Neural crest cell (in vitro differentiated cells): Measurements from ENCODE around the gene APOC1. TPM values are rescaled to one million over a fixed set of nuclear protein-coding genes. Genes with fewer than 3 reads are reported as not detected.

Experiments used
- DNase-seq: peaks from one replicate; pipeline ENCODE4 v3.0.0; 2021; ENCODE audit warnings: low read depth, mixed read lengths, low spot score
- H3K27ac Mint-ChIP-seq: one replicate; pipeline ENCODE4 v1.8.0; 2021; ENCODE audit warnings: mild to moderate bottlenecking, mixed read lengths; ENCODE audit not compliant: unreplicated experiment
- H3K27me3 Mint-ChIP-seq: 2 replicates; pipeline ENCODE4 v1.8.0; 2021; ENCODE audit warnings: low read depth, mild to moderate bottlenecking, mixed read lengths
- H3K36me3 Mint-ChIP-seq: 2 replicates; pipeline ENCODE4 v1.8.0; 2021; ENCODE audit warnings: low read depth, mild to moderate bottlenecking, mixed read lengths
- H3K4me1 Mint-ChIP-seq: 2 replicates; pipeline ENCODE4 v1.8.0; 2021; ENCODE audit warnings: mixed read lengths
- H3K4me3 Mint-ChIP-seq: one replicate; pipeline ENCODE4 v1.8.0; 2021; ENCODE audit warnings: mild to moderate bottlenecking, mixed read lengths
- H3K9me3 Mint-ChIP-seq: 2 replicates; pipeline ENCODE4 v1.8.0; 2021; ENCODE audit warnings: mixed read lengths
- total RNA-seq: library from RNA; stranded (reverse); gene quantifications from 2 replicates; pipeline ENCODE4 v1.2.1, GENCODE V29; 2021
- TF ChIP-seq, protein P1 (sequence below): fragments of 200-600 bp; sonication (generic); conservative IDR thresholded peaks from 2 replicates; pipeline ENCODE4 v1.5.0; 2021; ENCODE audit warnings: antibody characterized with exemption, mild to moderate bottlenecking

APOC1 gene
- total RNA-seq, 1 donor from 2014 or later, result 24.9 TPM

GRCh38 chr19:44959691-44960090, 45.3 kb downstream of the APOC1 start:
- no peaks in the 10 kb centered on the region for H3K36me3 Mint-ChIP-seq
- peaks cover 2% of the 10 kb centered on the region for H3K27me3 Mint-ChIP-seq
- peak overlapping the region; percentile 58 for H3K4me3 Mint-ChIP-seq
- H3K9me3 Mint-ChIP-seq, result no peaks in the 10 kb centered on the region
- peaks cover 27% of the 10 kb centered on the region for H3K4me1 Mint-ChIP-seq
- no peak for DNase-seq
- no peak overlapping the region for H3K27ac Mint-ChIP-seq
- TF ChIP-seq, protein P1, sequence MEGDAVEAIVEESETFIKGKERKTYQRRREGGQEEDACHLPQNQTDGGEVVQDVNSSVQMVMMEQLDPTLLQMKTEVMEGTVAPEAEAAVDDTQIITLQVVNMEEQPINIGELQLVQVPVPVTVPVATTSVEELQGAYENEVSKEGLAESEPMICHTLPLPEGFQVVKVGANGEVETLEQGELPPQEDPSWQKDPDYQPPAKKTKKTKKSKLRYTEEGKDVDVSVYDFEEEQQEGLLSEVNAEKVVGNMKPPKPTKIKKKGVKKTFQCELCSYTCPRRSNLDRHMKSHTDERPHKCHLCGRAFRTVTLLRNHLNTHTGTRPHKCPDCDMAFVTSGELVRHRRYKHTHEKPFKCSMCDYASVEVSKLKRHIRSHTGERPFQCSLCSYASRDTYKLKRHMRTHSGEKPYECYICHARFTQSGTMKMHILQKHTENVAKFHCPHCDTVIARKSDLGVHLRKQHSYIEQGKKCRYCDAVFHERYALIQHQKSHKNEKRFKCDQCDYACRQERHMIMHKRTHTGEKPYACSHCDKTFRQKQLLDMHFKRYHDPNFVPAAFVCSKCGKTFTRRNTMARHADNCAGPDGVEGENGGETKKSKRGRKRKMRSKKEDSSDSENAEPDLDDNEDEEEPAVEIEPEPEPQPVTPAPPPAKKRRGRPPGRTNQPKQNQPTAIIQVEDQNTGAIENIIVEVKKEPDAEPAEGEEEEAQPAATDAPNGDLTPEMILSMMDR, result no peak

- TF ChIP-seq, protein P1, result no peak
- Mint-ChIP-seq H3K4me1 (peaks cover 16% of the 10 kb centered on the region), H3K4me3 (peak overlapping the region; percentile 48), H3K27me3 (no peaks in the 10 kb centered on the region), H3K36me3 (no peaks in the 10 kb centered on the region), H3K27ac (no peak overlapping the region), H3K9me3 (no peaks in the 10 kb centered on the region)
- DNase-seq, result no peak
Observed at GRCh38 chr19:44960906-44961728, 46.7 kb downstream of the APOC1 start.

DNA sequence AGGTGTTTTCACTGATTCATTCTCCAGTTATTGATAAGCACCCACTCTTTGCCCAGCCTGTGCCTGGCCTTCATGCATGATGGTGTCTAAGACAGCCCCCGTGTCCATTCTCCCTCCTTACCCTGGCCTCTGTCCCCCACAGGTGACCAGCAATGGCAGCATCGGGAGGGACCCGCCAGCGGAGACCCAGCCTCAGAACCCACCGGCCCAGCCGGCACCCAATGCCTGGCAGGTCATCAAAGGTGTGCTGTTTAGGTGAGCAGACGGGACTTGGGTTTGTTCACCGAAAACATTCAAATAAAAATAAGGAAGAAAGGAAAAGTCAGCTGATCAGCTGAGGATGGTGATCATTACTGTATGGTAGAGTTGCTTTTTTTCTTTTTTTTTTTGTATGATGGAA, 47.4 kb downstream of the APOC1 start:
- no peaks in the 10 kb centered on the region for H3K9me3 Mint-ChIP-seq
- no peaks in the 10 kb centered on the region for H3K36me3 Mint-ChIP-seq
- TF ChIP-seq, protein P1, result no peak
- no peaks in the 10 kb centered on the region for H3K27me3 Mint-ChIP-seq
- H3K4me1 Mint-ChIP-seq, result peaks cover 9% of the 10 kb centered on the region
- DNase-seq, result no peak
- no peak overlapping the region for H3K27ac Mint-ChIP-seq
- H3K4me3 Mint-ChIP-seq, result no peak overlapping the region

GRCh38 chr19:44968118-44968517, 53.7 kb downstream of the APOC1 start:
- H3K4me3 Mint-ChIP-seq, result no peak overlapping the region

DNA sequence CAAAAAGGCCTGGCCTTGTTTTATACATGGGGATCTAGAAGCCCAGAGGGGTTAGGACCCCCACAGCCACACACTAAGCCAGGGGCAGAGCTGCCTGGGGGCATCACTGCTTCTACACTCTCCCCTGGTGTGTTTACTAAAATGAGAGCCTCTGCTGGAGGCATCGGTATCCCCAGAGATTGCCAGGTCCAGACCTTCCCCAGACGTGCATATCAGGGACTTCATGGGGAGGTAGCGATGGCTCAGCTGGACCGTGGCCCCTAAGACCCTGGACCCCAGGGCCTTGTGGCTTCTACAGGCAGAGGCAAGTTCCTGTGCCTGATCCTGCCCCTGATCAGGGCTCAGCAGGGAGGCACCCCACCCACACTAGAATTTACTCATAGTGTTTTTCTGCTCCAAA, 54.3 kb downstream of the APOC1 start:
- DNase-seq, result no peak
- no peaks in the 10 kb centered on the region for H3K4me1 Mint-ChIP-seq
- no peaks in the 10 kb centered on the region for H3K27me3 Mint-ChIP-seq
- no peaks in the 10 kb centered on the region for H3K9me3 Mint-ChIP-seq
- no peak overlapping the region for H3K4me3 Mint-ChIP-seq
- no peak overlapping the region for H3K27ac Mint-ChIP-seq
- TF ChIP-seq, protein P1, result no peak
- H3K36me3 Mint-ChIP-seq, result no peaks in the 10 kb centered on the region

More at GRCh38 chr19:44968118-44968517, 53.7 kb downstream of the APOC1 start:
- no peaks in the 10 kb centered on the region for H3K9me3 Mint-ChIP-seq
- H3K36me3 Mint-ChIP-seq, result no peaks in the 10 kb centered on the region
- no peaks in the 10 kb centered on the region for H3K4me1 Mint-ChIP-seq
- TF ChIP-seq, protein P1, result no peak
- DNase-seq, result no peak
- no peaks in the 10 kb centered on the region for H3K27me3 Mint-ChIP-seq
- H3K27ac Mint-ChIP-seq, result no peak overlapping the region

Other genes with a start within 250 kb of the APOC1 start
- gene CEACAM19, start 243.1 kb upstream of the APOC1 start, total RNA-seq, result 5.0 and 6.1 TPM in 2 replicates
- not detected in 2 replicates for gene CEACAM16, start 215.5 kb upstream of the APOC1 start, total RNA-seq
- gene BCL3, start 165.9 kb upstream of the APOC1 start, total RNA-seq, result 2.2 TPM in 2 replicates
- gene CBLC, start 136.7 kb upstream of the APOC1 start, total RNA-seq, result not detected in 2 replicates
- gene BCAM, start 105.5 kb upstream of the APOC1 start, total RNA-seq, result 5.3 and 5.5 TPM in 2 replicates
- gene NECTIN2, start 68.3 kb upstream of the APOC1 start, total RNA-seq, result 76.2 and 78.5 TPM in 2 replicates
- gene TOMM40, start 23.4 kb upstream of the APOC1 start, total RNA-seq, result 141 and 147 TPM in 2 replicates
- gene APOE, start 8.8 kb upstream of the APOC1 start, total RNA-seq, result 12.2 and 13.1 TPM in 2 replicates
- gene APOC4, start 27.6 kb downstream of the APOC1 start, total RNA-seq, result not detected in 2 replicates
- gene APOC2, start 31.4 kb downstream of the APOC1 start, total RNA-seq, result not detected in 2 replicates
- gene CLPTM1, start 40.8 kb downstream of the APOC1 start, total RNA-seq, result 89.9 and 93.2 TPM in 2 replicates
- gene RELB, start 86.9 kb downstream of the APOC1 start, total RNA-seq, result 2.9 and 3.1 TPM in 2 replicates
- gene CLASRP, start 124.4 kb downstream of the APOC1 start, total RNA-seq, result 119 and 121 TPM in 2 replicates
- 0.73 and 1.2 TPM in 2 replicates for gene ZNF296, start 161.9 kb downstream of the APOC1 start, total RNA-seq
- 36.0 and 36.2 TPM in 2 replicates for gene GEMIN7, start 164.7 kb downstream of the APOC1 start, total RNA-seq
- 35.8 and 38.6 TPM in 2 replicates for gene PPP1R37, start 178.6 kb downstream of the APOC1 start, total RNA-seq
- 0.16 and 0.39 TPM in 2 replicates for gene NKPD1, start 246.4 kb downstream of the APOC1 start, total RNA-seq